HepG2 (cell line): ENCODE data around the gene EMC9.

ENCODE experiments used
- HMGXB4 ChIP-seq, 2 experiments: sonication (generic) in 1 of 2; formaldehyde crosslinking in 1 of 2; IDR thresholded peaks; 2 replicates each; pipeline versions ENCODE4 v1.4.0 to v1.6.1; 2018 to 2020; ENCODE audit warnings: missing genetic modification reagents in 2 of 2, borderline replicate concordance in 1 of 2, low read depth in 1 of 2, mild to moderate bottlenecking in 1 of 2, missing biosample characterization in 1 of 2
- ISX ChIP-seq: sonication (generic); formaldehyde crosslinking; conservative IDR thresholded peaks from 2 replicates; pipeline ENCODE4 v1.5.0; 2020; ENCODE audit warnings: missing genetic modification reagents
- USF2 ChIP-seq, 2 experiments: sonication (generic) in 1 of 2; formaldehyde crosslinking in 1 of 2; IDR thresholded peaks; 2 replicates each; pipeline versions ENCODE4 v1.5.1 to v1.6.1; 2011 to 2020; ENCODE audit warnings: borderline replicate concordance in 1 of 2, low read depth in 1 of 2, low read length in 1 of 2, mild to moderate bottlenecking in 1 of 2, missing genetic modification reagents in 1 of 2, moderate library complexity in 1 of 2

DNA sequence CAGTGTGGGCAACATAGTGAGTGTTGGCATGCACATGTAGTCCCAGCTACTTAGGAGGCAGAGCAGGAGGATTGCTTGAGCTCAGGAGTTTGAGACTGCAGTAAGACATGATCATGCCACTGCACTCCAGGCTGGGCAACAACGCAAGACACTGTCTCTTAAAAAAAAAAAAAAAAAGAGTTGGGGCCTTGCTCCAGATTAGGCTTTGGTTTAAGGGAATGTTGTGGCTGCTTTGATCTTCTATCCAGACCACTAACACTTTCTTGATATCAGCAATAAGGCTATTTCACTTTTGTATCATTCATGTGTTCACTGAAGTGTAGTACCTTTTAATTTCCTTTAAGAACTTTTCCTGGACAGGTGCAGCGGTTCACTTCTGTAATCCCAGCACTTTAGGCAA lies 13.7 kb downstream of the EMC9 start:
- TF ChIP-seq USF2 (IDR thresholded peaks at IDR 0.05; ENCODE audit: low read depth, low read length): no peak
- no peak for TF ChIP-seq USF2 (CRISPR knock-in tag; IDR thresholded peaks at IDR 0.05; ENCODE audit: borderline replicate concordance)
- no peak for TF ChIP-seq ISX (CRISPR knock-in tag)
- TF ChIP-seq HMGXB4 (CRISPR knock-in tag; IDR thresholded peaks at IDR 0.05; ENCODE audit: borderline replicate concordance in 1 of 2, low read depth in 1 of 2): no peak
